PC-3 (cell line): Measurements from ENCODE around the gene ITLN2. TPM values are rescaled to one million over a fixed set of nuclear protein-coding genes. Genes with fewer than 3 reads are reported as not detected.
"Not testable (repeated sequence)": the region's sequence is repeated elsewhere in the genome, so short reads cannot be mapped to it uniquely, and the experiment has no call there.

Source experiments
- ATAC-seq: fragments of 200-7000 bp; cut with Tn5 transposase; 2 replicates; pipeline ENCODE4 v1.9.1; 2020; ENCODE audit warnings: mild to moderate bottlenecking, moderate library complexity
- BruUV-seq: library from RNA; stranded (reverse); fragments of 400-500 nt; replicated peaks from 2 replicates; lab custom pipeline; 2021; lab: Mats Ljungman, UMichigan
- CTCF ChIA-PET: fragments of 300-600 bp; sonication (Branson Sonifier 250); formaldehyde crosslinking; loops from one replicate; lab custom pipeline; 2022; ENCODE audit warnings: antibody characterized with exemption; lab: Charles Lee
- POLR2A ChIA-PET: fragments of 300-600 bp; sonication (Branson Sonifier 250); formaldehyde crosslinking; loops from one replicate; lab custom pipeline; 2022; ENCODE audit warnings: antibody characterized with exemption; ENCODE audit not compliant: unreplicated experiment; lab: Charles Lee
- DNase-seq: peaks from one replicate; pipeline ENCODE4 v3.0.0-alpha.2; 2015
- H2AFZ ChIP-seq: fragments of 300-600 bp; sonication (generic); 2 replicates; pipeline ENCODE4 v1.6.0; 2016; ENCODE audit warnings: antibody characterized with exemption, low read length
- H3F3A ChIP-seq: fragments of 300-600 bp; sonication (generic); one replicate; pipeline ENCODE4 v1.6.0; 2017; ENCODE audit warnings: antibody characterized with exemption, low read length, control low read depth, mild to moderate bottlenecking; ENCODE audit not compliant: unreplicated experiment
- H3K27ac ChIP-seq: fragments of 300-600 bp; sonication (generic); 2 replicates; pipeline ENCODE4 v1.5.1; 2016; ENCODE audit warnings: mild to moderate bottlenecking, low read length
- H3K27me3 ChIP-seq: fragments of 300-600 bp; sonication (generic); 2 replicates; pipeline ENCODE4 v1.6.1; 2016; ENCODE audit warnings: low read length, mixed read lengths
- H3K36me3 ChIP-seq: fragments of 300-600 bp; sonication (generic); 2 replicates; pipeline ENCODE4 v1.6.1; 2016; ENCODE audit warnings: low read depth, mixed run types, low read length, mixed read lengths
- H3K4me1 ChIP-seq: fragments of 300-600 bp; sonication (generic); 2 replicates; pipeline ENCODE4 v1.5.1; 2016; ENCODE audit warnings: low read length; ENCODE audit not compliant: insufficient read depth
- H3K4me2 ChIP-seq: fragments of 300-600 bp; sonication (generic); 2 replicates; pipeline ENCODE4 v1.6.0; 2016; ENCODE audit warnings: low read length
- H3K4me3 ChIP-seq: fragments of 300-600 bp; sonication (generic); 2 replicates; pipeline ENCODE4 v1.5.1; 2016; ENCODE audit warnings: mild to moderate bottlenecking, low read length, mixed read lengths
- H3K79me2 ChIP-seq: fragments of 300-600 bp; sonication (generic); 2 replicates; pipeline ENCODE4 v1.6.1; 2017; ENCODE audit warnings: low read length, mixed read lengths
- H3K9ac ChIP-seq: fragments of 300-600 bp; sonication (generic); 2 replicates; pipeline ENCODE4 v1.6.0; 2016; ENCODE audit warnings: mild to moderate bottlenecking, low read length
- H3K9me2 ChIP-seq: fragments of 300-600 bp; sonication (generic); replicated peaks from 2 replicates; pipeline ENCODE4 v1.6.1; 2016; ENCODE audit warnings: mixed run types, low read length, mixed read lengths
- H3K9me3 ChIP-seq: fragments of 300-600 bp; sonication (generic); 2 replicates; pipeline ENCODE4 v1.6.1; 2016; ENCODE audit warnings: low read length, mixed read lengths
- H4K20me1 ChIP-seq: fragments of 300-600 bp; sonication (generic); 2 replicates; pipeline ENCODE4 v1.6.1; 2016; ENCODE audit warnings: low read length, mixed read lengths
- EZH2 ChIP-seq: fragments of 300-600 bp; sonication (generic); IDR thresholded peaks from one replicate; pipeline ENCODE4 v1.6.1; 2017; ENCODE audit warnings: antibody characterized with exemption, mild to moderate bottlenecking, low read length; ENCODE audit not compliant: unreplicated experiment
- EZH2phosphoT487 ChIP-seq: fragments of 300-600 bp; sonication (generic); IDR thresholded peaks from 2 replicates; pipeline ENCODE4 v1.6.1; 2018; ENCODE audit warnings: mild to moderate bottlenecking, antibody characterized with exemption, low read length, borderline replicate concordance
- intact Hi-C: fragments of 100-400 bp; cut with micrococcal nuclease; formaldehyde crosslinking; loops from 2 replicates; pipeline ENCODE4 v1.9.0; 2023
- total RNA-seq: library from RNA; depleted of rRNA; stranded (reverse); fragments of >200 nt; gene quantifications from 2 replicates; pipeline ENCODE4 v1.2.3, GENCODE V29; 2014
- TF ChIP-seq, protein P1 (sequence below): fragments of 300-600 bp; sonication (generic); conservative IDR thresholded peaks from 2 replicates; pipeline ENCODE4 v1.5.1; 2017; ENCODE audit warnings: antibody characterized with exemption, low read depth, mild to moderate bottlenecking, low read length

The ITLN2 gene
- total RNA-seq, 1 experiment from 2014 or later: not detected

DNA sequence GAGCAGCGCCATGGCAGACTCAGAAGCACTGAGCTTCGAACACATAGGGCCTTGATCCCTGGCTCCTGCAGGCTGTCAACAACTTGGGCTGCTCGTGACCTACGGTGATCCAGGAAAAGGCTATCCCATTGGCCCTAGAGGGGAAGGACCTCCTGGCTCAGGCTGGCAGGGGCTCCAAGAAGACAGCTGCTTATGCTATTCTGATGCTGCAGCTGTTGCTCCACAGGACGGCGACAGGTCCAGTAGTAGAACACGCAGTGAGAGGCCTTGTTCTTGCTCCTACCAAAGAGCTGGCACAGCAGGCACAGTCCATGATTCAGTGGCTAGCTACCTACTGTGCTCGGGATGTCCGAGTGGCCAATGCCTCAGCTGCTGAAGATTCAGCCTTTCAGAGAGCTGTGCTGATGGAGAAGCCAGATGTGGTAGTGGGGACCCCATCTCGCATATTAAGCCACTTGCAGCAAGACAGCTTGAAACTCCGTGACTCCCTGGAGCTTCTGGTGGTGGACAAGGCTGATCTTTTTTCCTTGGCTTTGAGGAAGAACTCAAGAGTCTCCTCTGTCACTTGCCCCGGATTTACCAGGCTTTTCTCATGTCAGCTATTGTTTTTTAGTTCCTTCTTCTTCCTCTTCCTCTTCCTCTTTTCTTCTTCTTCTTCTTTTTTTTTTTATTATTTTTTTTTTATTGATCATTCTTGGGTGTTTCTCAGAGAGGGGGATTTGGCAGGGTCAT, 18.9 kb downstream of the ITLN2 start:
- H4K20me1 ChIP-seq: no peaks in the 10 kb centered on the region
- CTCF ChIA-PET: no interaction called here
- H3K79me2 ChIP-seq: no peaks in the 10 kb centered on the region

DNA sequence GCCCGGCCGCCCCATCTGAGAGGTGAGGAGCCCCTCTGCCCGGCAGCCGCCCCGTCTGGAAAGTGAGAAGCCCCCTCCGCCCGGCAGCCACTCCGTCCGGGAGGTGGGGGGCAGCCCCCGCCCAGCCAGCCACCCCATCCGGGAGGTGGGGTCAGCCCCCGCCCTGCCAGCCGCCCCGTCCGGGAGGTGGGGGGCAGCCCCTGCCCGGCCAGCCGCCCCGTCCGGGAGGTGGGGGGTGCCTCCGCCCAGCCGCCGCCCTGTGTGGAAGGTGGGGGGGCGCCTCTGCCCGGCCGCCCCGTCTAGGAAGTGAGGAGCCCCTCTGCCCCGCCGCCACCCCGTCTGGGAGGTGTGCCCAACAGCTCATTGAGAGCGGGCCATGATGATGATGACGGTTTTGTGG, 21.3 kb downstream of the ITLN2 start:
- POLR2A ChIA-PET, H3K79me2 ChIP-seq, ATAC-seq, H3K4me3 ChIP-seq, intact Hi-C loops, BruUV-seq, DNase-seq, H3K27ac ChIP-seq, H3K9me3 ChIP-seq, H3K4me2 ChIP-seq, H3K9ac ChIP-seq, H3K27me3 ChIP-seq, H3F3A ChIP-seq, H3K9me2 ChIP-seq, H3K36me3 ChIP-seq, H3K4me1 ChIP-seq, H2AFZ ChIP-seq, H4K20me1 ChIP-seq: not testable (repeated sequence)
- CTCF ChIA-PET: interaction anchor here (0.6 kb wide), 1 partner anchor 26 kb away, joined by 4 read pairs; no protein-coding TSS in a partner anchor

More for the DNA sequence above, 18.9 kb downstream of the ITLN2 start:
- POLR2A ChIA-PET: no interaction called here
- Histone ChIP-seq H3F3A (no peaks in the 10 kb centered on the region), H2AFZ (no peak overlapping the region), H3K36me3 (no peaks in the 10 kb centered on the region), H3K4me1 (no peaks in the 10 kb centered on the region), H3K9ac (no peak overlapping the region), H3K27ac (no peak overlapping the region), H3K9me3 (no peaks in the 10 kb centered on the region), H3K4me3 (no peak overlapping the region), H3K27me3 (no peaks in the 10 kb centered on the region), H3K4me2 (no peak overlapping the region), H3K9me2 (no peaks in the 10 kb centered on the region)
- intact Hi-C loops: no loop called here
- ATAC-seq (no peak), DNase-seq (no peak)
- TF ChIP-seq EZH2phosphoT487 (no peak), EZH2 (no peak)
- TF ChIP-seq, protein P1, sequence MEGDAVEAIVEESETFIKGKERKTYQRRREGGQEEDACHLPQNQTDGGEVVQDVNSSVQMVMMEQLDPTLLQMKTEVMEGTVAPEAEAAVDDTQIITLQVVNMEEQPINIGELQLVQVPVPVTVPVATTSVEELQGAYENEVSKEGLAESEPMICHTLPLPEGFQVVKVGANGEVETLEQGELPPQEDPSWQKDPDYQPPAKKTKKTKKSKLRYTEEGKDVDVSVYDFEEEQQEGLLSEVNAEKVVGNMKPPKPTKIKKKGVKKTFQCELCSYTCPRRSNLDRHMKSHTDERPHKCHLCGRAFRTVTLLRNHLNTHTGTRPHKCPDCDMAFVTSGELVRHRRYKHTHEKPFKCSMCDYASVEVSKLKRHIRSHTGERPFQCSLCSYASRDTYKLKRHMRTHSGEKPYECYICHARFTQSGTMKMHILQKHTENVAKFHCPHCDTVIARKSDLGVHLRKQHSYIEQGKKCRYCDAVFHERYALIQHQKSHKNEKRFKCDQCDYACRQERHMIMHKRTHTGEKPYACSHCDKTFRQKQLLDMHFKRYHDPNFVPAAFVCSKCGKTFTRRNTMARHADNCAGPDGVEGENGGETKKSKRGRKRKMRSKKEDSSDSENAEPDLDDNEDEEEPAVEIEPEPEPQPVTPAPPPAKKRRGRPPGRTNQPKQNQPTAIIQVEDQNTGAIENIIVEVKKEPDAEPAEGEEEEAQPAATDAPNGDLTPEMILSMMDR: no peak
- no TSS peak for BruUV-seq

DNA sequence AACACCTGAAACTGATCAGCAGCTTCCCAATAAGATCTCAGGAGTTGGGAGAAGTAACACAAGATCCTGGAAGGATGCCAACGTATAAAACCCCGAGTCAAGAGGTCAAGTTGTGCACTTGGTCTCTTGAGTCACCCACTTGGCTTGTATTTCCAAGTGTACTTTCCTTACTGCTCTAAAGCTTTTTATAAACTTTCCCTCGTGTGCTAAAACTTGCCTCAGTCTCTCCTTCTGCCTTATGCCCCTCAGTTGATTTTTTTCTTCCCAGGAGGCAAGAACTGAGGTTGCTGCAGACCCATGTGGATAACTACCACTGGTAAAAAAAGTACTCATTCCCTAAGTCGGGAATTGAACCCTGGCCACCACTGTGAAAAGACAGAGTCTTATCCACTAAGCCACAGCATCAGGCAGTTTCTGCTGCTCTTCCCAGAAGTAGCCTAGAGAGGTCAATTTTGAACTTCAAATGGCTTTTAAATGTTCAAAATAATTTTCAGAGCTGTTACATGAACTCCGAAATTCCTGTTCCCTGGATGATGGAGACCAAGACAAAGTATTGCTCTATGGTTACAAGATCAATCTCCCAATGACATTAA, 28.9 kb downstream of the ITLN2 start:
- Histone ChIP-seq H3F3A (no peaks in the 10 kb centered on the region), H4K20me1 (no peaks in the 10 kb centered on the region), H3K27me3 (no peaks in the 10 kb centered on the region), H3K27ac (no peak overlapping the region), H3K4me2 (no peak overlapping the region), H3K9me3 (no peaks in the 10 kb centered on the region), H3K36me3 (no peaks in the 10 kb centered on the region), H2AFZ (no peak overlapping the region), H3K9me2 (no peaks in the 10 kb centered on the region), H3K9ac (no peak overlapping the region), H3K4me1 (no peaks in the 10 kb centered on the region), H3K79me2 (no peaks in the 10 kb centered on the region), H3K4me3 (no peak overlapping the region)
- no TSS peak for BruUV-seq
- ATAC-seq (no peak), DNase-seq (peak; percentile 57)
- ChIA-PET CTCF (interaction anchor here (0.6 kb wide), 1 partner anchor 149 kb away, joined by 3 read pairs; no protein-coding TSS in a partner anchor), POLR2A (no interaction called here)
- intact Hi-C loops: no loop called here
- TF ChIP-seq, protein P1: no peak
- TF ChIP-seq EZH2phosphoT487 (no peak), EZH2 (no peak)
